K562 (cell line): ENCODE data around the gene CEMIP2. TPM values are rescaled to one million over a fixed set of nuclear protein-coding genes. Genes with fewer than 3 reads are reported as not detected.

ENCODE experiments used
- ASH1L ChIP-seq: fragments of 450-650 bp; IDR thresholded peaks from 2 replicates; pipeline ENCODE4 v1.6.1; 2018; ENCODE audit warnings: borderline replicate concordance, mild to moderate bottlenecking, low read depth; ENCODE audit not compliant: partially characterized antibody
- CEBPG ChIP-seq, 3 experiments: fragments of 200-800 bp in 1 of 3; sonication (Bioruptor generic) in 1 of 3; sonication (generic) in 1 of 3; formaldehyde crosslinking in 1 of 3; IDR thresholded peaks in 2 of 3; conservative IDR thresholded peaks in 1 of 3; 2 replicates each; pipeline versions ENCODE4 v1.6.1 to v1.8.0; 2016 to 2022; ENCODE audit warnings: missing compliant biosample characterization in 2 of 3, missing genetic modification characterization in 2 of 3, mild to moderate bottlenecking in 1 of 3, missing genetic modification reagents in 1 of 3
- CREBBP ChIP-seq: IDR thresholded peaks from one replicate; pipeline ENCODE4 v1.6.1; 2012; ENCODE audit warnings: low read depth, mild to moderate bottlenecking, control low read depth, inconsistent platforms, low read length
- CSDE1 ChIP-seq, 2 experiments: fragments of 450-650 bp; IDR thresholded peaks; 2 replicates each; pipeline ENCODE4 v1.6.1; 2016; ENCODE audit warnings: mild to moderate bottlenecking in 1 of 2
- HEY1 ChIP-seq: fragments of 250-450 bp; sonication (Bioruptor Pico); IDR thresholded peaks from 2 replicates; pipeline ENCODE4 v1.5.0; 2020; ENCODE audit warnings: mild to moderate bottlenecking, moderate library complexity, borderline replicate concordance
- KHSRP ChIP-seq: fragments of 450-650 bp; IDR thresholded peaks from 2 replicates; pipeline ENCODE4 v1.6.1; 2017
- MAFK ChIP-seq: IDR thresholded peaks from 2 replicates; pipeline ENCODE4 v1.6.1; 2011; ENCODE audit warnings: low read length, improper control_type of control experiment
- PRPF4 ChIP-seq: fragments of 200-400 bp; formaldehyde crosslinking; IDR thresholded peaks from one replicate; pipeline ENCODE4 v1.6.1; 2017; ENCODE audit warnings: low read length, low read depth, mild to moderate bottlenecking; ENCODE audit not compliant: insufficient read depth, poor library complexity, severe bottlenecking
- PTTG1 ChIP-seq: fragments of 450-650 bp; IDR thresholded peaks from 2 replicates; pipeline ENCODE4 v1.6.1; 2016; ENCODE audit warnings: low read depth, mild to moderate bottlenecking, missing genetic modification characterization, missing compliant biosample characterization
- TEAD4 ChIP-seq, 2 experiments: sonication (generic) in 1 of 2; formaldehyde crosslinking in 1 of 2; IDR thresholded peaks; 2 replicates each; pipeline versions ENCODE4 v1.6.1 to v1.8.0; 2012 to 2022; ENCODE audit warnings: borderline replicate concordance in 1 of 2, inconsistent platforms in 1 of 2, low read length in 1 of 2, mild to moderate bottlenecking in 1 of 2, missing genetic modification reagents in 1 of 2
- ZBTB34 ChIP-seq: fragments of 250-450 bp; sonication (Bioruptor Pico); IDR thresholded peaks from 2 replicates; pipeline ENCODE4 v1.8.0; 2021; ENCODE audit warnings: mild to moderate bottlenecking, moderate library complexity
- ZC3H4 ChIP-seq: sonication (generic); formaldehyde crosslinking; IDR thresholded peaks from 2 replicates; pipeline ENCODE4 v1.9.0; 2021; ENCODE audit warnings: missing genetic modification reagents, borderline replicate concordance
- ZNF12 ChIP-seq: sonication (generic); formaldehyde crosslinking; IDR thresholded peaks from 2 replicates; pipeline ENCODE4 v1.4.0; 2020; ENCODE audit warnings: mild to moderate bottlenecking, missing genetic modification reagents
- ZNF212 ChIP-seq: fragments of 450-650 bp; formaldehyde crosslinking; IDR thresholded peaks from 2 replicates; pipeline ENCODE4 v1.4.0; 2020; ENCODE audit warnings: mild to moderate bottlenecking
- ZNF311 ChIP-seq: fragments of 250-450 bp; sonication (Bioruptor Pico); IDR thresholded peaks from 2 replicates; pipeline ENCODE4 v1.4.0; 2020; ENCODE audit warnings: mild to moderate bottlenecking, moderate library complexity
- ZNF318 ChIP-seq, 2 experiments: fragments of 450-650 bp; IDR thresholded peaks; 2 replicates each; pipeline ENCODE4 v1.6.1; 2016; ENCODE audit warnings: mild to moderate bottlenecking in 2 of 2, borderline replicate concordance in 1 of 2, low read depth in 1 of 2, moderate library complexity in 1 of 2
- polyA plus RNA-seq, 8 experiments: library from polyadenylated mRNA; depleted of rRNA in 4 of 8; stranded (reverse) in 5 of 8; unstranded in 3 of 8; fragments of >200 nt; fragmentation: Nextera tagmentation in 2 of 8; fragmentation: Illumina TruSeq in 1 of 8; extraction: Ambion mirVana in 2 of 8; extraction: Trizol in 1 of 8; gene quantifications; 2 replicates each; pipeline versions ENCODE4 v1.2.1 to v1.2.3, GENCODE V29; 2011 to 2014; ENCODE audit warnings: inconsistent platforms in 1 of 8, missing spikeins in 1 of 8
- total RNA-seq, 7 experiments: library from RNA; depleted of rRNA in 6 of 7; stranded (reverse); fragments of >200 nt in 6 of 7; fragmentation: Illumina TruSeq in 2 of 7; extraction: Trizol in 2 of 7; gene quantifications; 2 replicates each; pipeline versions ENCODE4 v1.2.1 to v1.2.3, GENCODE V29; 2011 to 2021; ENCODE audit warnings: low replicate concordance in 1 of 7
- TF ChIP-seq, protein P1 (sequence below): sonication (generic); formaldehyde crosslinking; IDR thresholded peaks from 2 replicates; pipeline ENCODE4 v1.8.1; 2022; ENCODE audit warnings: missing genetic modification reagents

CEMIP2 gene
- total and polyA plus RNA-seq, 9 of the 15 experiments (the other 6 are each of a cell fraction or from before 2014, with no cell fraction given) = 5.4 to 29.9 (median 14.2) TPM

DNA sequence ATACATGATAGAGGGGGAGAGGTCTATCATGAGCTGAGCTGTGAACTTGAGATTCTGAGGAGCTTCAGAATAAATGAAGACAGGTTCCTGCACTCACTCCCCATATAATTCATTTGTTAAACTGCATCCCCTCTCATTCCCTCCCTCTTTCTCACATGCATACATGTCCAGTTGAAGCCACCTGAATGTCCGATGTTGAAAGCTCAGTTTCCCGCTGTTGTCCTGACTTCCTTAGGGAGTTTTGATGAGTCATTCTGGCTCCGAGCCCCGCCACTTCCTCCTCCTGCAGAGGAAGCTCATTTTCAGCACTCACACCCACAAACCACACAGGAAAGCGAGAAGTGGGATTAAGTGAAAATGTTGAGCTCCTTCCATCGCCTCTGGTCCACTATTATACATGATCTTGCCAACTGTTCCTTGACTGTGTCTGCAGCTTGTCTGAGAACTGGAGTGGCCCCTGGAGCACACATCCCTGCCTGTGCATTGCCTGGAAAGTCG lies 121.2 kb downstream of the CEMIP2 start (continued):
- no peak for TF ChIP-seq ASH1L
- no peak for TF ChIP-seq ZC3H4 (CRISPR knock-in tag)
- TF ChIP-seq KHSRP = no peak
- TF ChIP-seq PTTG1 (tag) = no peak
- TF ChIP-seq HEY1 (CRISPR knock-in tag) = no peak
- TF ChIP-seq ZBTB34 (CRISPR knock-in tag) = no peak
- no peak for TF ChIP-seq ZNF318 (IDR thresholded peaks at IDR 0.05; ENCODE audit: borderline replicate concordance in 1 of 2, low read depth in 1 of 2)
- TF ChIP-seq TEAD4 (IDR thresholded peaks at IDR 0.05; ENCODE audit: low read length) = no peak
- TF ChIP-seq TEAD4 (CRISPR knock-in tag; IDR thresholded peaks at IDR 0.05; ENCODE audit: borderline replicate concordance) = no peak
- TF ChIP-seq, protein P1, sequence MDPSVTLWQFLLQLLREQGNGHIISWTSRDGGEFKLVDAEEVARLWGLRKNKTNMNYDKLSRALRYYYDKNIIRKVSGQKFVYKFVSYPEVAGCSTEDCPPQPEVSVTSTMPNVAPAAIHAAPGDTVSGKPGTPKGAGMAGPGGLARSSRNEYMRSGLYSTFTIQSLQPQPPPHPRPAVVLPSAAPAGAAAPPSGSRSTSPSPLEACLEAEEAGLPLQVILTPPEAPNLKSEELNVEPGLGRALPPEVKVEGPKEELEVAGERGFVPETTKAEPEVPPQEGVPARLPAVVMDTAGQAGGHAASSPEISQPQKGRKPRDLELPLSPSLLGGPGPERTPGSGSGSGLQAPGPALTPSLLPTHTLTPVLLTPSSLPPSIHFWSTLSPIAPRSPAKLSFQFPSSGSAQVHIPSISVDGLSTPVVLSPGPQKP (CRISPR knock-in tag) = no peak
- no peak for TF ChIP-seq CREBBP
- no peak for TF ChIP-seq CSDE1 (IDR thresholded peaks at IDR 0.05)
- no peak for TF ChIP-seq ZNF12 (CRISPR knock-in tag)
- no peak for TF ChIP-seq CEBPG (CRISPR knock-in tag; IDR thresholded peaks at IDR 0.05)
- TF ChIP-seq CEBPG (tag; conservative IDR thresholded peaks at IDR 0.05 in 1 of 2, IDR thresholded peaks at IDR 0.05 in 1 of 2) = no peak
- TF ChIP-seq MAFK = peak; percentile 85
- TF ChIP-seq PRPF4 = no peak
- TF ChIP-seq ZNF311 (CRISPR knock-in tag) = no peak
- TF ChIP-seq ZNF212 (CRISPR knock-in tag) = no peak
